ENCODE measurements around the gene CABP7.

CABP7 gene

DNA sequence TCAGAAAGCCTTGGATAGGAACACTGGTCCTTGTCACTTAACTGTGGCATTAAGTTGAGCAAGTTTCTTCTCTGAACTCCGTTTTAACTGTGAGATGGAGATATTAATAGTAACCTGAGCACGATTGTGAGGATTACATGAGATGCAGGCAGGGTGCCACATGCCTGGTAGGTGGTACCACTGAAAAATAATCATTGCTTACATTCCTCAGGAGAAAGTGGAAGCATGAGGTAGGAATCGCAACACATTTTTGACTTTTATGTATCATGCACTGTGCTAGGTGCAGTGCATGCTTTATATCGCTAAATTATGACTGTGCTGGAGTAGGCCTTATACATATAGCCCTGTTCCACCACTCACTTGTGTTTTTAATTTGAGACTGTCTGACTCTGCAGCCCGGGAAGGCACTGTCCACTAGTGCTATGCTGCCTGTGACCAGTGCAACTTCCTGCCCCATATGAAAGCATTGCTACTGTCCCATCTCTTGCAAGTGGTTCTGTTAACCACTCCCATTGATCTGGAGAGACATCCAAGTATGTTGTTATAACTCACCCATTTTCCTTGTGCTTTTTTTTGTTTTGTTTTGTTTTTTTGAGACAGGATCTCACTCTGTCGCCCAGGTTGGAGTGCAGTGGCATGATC, 48.4 kb downstream of the CABP7 start:
- no peaks in the 10 kb centered on the region for H3F3A ChIP-seq (ENCODE audit: insufficient read depth, low read length)
- TF ChIP-seq EZH2 (IDR thresholded peaks at IDR 0.05; ENCODE audit: borderline replicate concordance, low read length) = no peak
- TF ChIP-seq, protein P1, sequence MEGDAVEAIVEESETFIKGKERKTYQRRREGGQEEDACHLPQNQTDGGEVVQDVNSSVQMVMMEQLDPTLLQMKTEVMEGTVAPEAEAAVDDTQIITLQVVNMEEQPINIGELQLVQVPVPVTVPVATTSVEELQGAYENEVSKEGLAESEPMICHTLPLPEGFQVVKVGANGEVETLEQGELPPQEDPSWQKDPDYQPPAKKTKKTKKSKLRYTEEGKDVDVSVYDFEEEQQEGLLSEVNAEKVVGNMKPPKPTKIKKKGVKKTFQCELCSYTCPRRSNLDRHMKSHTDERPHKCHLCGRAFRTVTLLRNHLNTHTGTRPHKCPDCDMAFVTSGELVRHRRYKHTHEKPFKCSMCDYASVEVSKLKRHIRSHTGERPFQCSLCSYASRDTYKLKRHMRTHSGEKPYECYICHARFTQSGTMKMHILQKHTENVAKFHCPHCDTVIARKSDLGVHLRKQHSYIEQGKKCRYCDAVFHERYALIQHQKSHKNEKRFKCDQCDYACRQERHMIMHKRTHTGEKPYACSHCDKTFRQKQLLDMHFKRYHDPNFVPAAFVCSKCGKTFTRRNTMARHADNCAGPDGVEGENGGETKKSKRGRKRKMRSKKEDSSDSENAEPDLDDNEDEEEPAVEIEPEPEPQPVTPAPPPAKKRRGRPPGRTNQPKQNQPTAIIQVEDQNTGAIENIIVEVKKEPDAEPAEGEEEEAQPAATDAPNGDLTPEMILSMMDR (IDR thresholded peaks at IDR 0.05; ENCODE audit: low read length) = no peak
- H3K79me2 ChIP-seq (ENCODE audit: insufficient read depth, low read length) = peaks cover 11% of the 10 kb centered on the region
- H3K27ac ChIP-seq (ENCODE audit: low read depth, low read length, poor library complexity, severe bottlenecking) = no peak overlapping the region
- peaks cover 26% of the 10 kb centered on the region for H3K36me3 ChIP-seq (ENCODE audit: insufficient read depth, low read length)
- peak overlapping the region; percentile 79 for H3K4me2 ChIP-seq (ENCODE audit: low read length)
- peak overlapping the region; percentile 85 for H3K9ac ChIP-seq (ENCODE audit: low read length)
- H4K20me1 ChIP-seq (ENCODE audit: insufficient read depth, low read length) = no peaks in the 10 kb centered on the region
- H2AFZ ChIP-seq (ENCODE audit: low read length) = no peak overlapping the region
- no peaks in the 10 kb centered on the region for H3K9me3 ChIP-seq (ENCODE audit: low read length)
- no peaks in the 10 kb centered on the region for H3K9me2 ChIP-seq (ENCODE audit: low read depth, low read length)
- no peaks in the 10 kb centered on the region for H3K27me3 ChIP-seq (ENCODE audit: insufficient read depth, low read length)
- peaks cover 22% of the 10 kb centered on the region for H3K4me1 ChIP-seq (ENCODE audit: insufficient read depth, low read length, severe bottlenecking)
- H3K4me3 ChIP-seq (ENCODE audit: low read depth, low read length, poor library complexity, severe bottlenecking) = peak overlapping the region; percentile 80

DNA sequence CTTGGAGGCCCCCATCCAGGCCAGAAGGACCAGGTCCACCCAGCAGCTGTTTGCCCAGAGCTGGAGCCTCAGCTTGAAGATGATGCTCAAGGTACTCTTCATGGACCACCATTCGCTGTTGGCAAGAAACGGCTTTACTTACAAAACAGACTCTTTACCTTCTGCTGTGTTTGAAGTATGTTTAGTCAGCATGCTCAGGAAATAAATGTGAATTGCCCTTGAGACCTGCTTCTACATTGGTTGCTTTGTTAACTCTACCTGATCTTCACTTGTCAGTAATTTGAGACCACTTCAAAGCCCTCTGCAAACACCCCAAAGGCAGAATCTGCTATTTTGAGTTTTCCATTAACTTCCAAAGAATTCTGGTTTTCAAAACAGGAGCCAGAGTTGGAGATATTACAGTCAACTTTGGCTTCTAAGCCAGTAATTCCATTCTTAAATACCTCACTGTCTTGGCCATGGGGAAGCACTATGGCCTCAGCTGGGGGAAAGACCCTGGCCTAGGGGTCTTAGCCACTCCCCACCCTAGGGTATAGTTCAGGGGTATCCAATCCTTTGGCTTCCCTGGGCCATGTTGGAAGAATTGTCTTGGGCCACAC, 50.0 kb downstream of the CABP7 start:
- Histone ChIP-seq H3K27ac (ENCODE audit: low read depth, low read length, poor library complexity, severe bottlenecking) (no peak overlapping the region), H3K27me3 (ENCODE audit: insufficient read depth, low read length) (no peaks in the 10 kb centered on the region), H3K4me3 (ENCODE audit: low read depth, low read length, poor library complexity, severe bottlenecking) (no peak overlapping the region), H3K4me1 (ENCODE audit: insufficient read depth, low read length, severe bottlenecking) (peaks cover 22% of the 10 kb centered on the region), H3K36me3 (ENCODE audit: insufficient read depth, low read length) (peaks cover 26% of the 10 kb centered on the region), H3K9me2 (ENCODE audit: low read depth, low read length) (no peaks in the 10 kb centered on the region), H4K20me1 (ENCODE audit: insufficient read depth, low read length) (no peaks in the 10 kb centered on the region), H3K4me2 (ENCODE audit: low read length) (no peak overlapping the region), H3K9ac (ENCODE audit: low read length) (no peak overlapping the region), H3F3A (ENCODE audit: insufficient read depth, low read length) (no peaks in the 10 kb centered on the region), H2AFZ (ENCODE audit: low read length) (no peak overlapping the region), H3K9me3 (ENCODE audit: low read length) (no peaks in the 10 kb centered on the region), H3K79me2 (ENCODE audit: insufficient read depth, low read length) (peaks cover 11% of the 10 kb centered on the region)
- TF ChIP-seq, protein P1 (IDR thresholded peaks at IDR 0.05; ENCODE audit: low read length) = no peak
- TF ChIP-seq EZH2 (IDR thresholded peaks at IDR 0.05; ENCODE audit: borderline replicate concordance, low read length) = no peak

DNA sequence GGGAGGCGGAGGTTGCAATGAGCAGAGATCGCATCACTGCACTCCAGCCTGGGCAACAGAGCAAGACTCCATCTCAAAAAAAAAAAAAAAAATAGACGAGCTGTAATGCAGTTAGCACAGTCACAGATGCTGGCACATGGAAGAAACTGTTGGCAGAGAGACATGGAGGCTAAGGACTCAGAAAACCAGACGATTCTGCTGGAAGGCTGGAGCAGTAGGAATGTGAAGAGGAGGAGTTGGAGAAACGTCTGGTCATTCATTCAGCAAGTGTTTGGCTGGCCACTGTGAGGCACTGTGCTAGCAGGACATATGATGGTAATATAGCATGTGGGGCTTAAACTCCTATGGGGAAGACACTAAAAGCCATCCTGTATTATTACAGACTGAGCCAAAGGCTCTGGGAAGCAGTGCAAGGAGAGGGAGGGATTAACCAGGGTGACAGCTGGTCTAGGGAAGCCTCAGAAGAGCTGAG, 52.4 kb downstream of the CABP7 start:
- no peak overlapping the region for H3K4me2 ChIP-seq (ENCODE audit: low read length)
- H4K20me1 ChIP-seq (ENCODE audit: insufficient read depth, low read length) = no peaks in the 10 kb centered on the region
- no peaks in the 10 kb centered on the region for H3K9me3 ChIP-seq (ENCODE audit: low read length)
- H2AFZ ChIP-seq (ENCODE audit: low read length) = no peak overlapping the region
- H3K79me2 ChIP-seq (ENCODE audit: insufficient read depth, low read length) = peaks cover 11% of the 10 kb centered on the region
- TF ChIP-seq, protein P1 (IDR thresholded peaks at IDR 0.05; ENCODE audit: low read length) = peak; percentile 44
- no peak for TF ChIP-seq EZH2 (IDR thresholded peaks at IDR 0.05; ENCODE audit: borderline replicate concordance, low read length)
- H3K4me3 ChIP-seq (ENCODE audit: low read depth, low read length, poor library complexity, severe bottlenecking) = no peak overlapping the region
- no peaks in the 10 kb centered on the region for H3K27me3 ChIP-seq (ENCODE audit: insufficient read depth, low read length)
- peaks cover 13% of the 10 kb centered on the region for H3K4me1 ChIP-seq (ENCODE audit: insufficient read depth, low read length, severe bottlenecking)
- H3K9me2 ChIP-seq (ENCODE audit: low read depth, low read length) = no peaks in the 10 kb centered on the region
- H3F3A ChIP-seq (ENCODE audit: insufficient read depth, low read length) = no peaks in the 10 kb centered on the region
- peaks cover 26% of the 10 kb centered on the region for H3K36me3 ChIP-seq (ENCODE audit: insufficient read depth, low read length)
- H3K9ac ChIP-seq (ENCODE audit: low read length) = no peak overlapping the region
- no peak overlapping the region for H3K27ac ChIP-seq (ENCODE audit: low read depth, low read length, poor library complexity, severe bottlenecking)
